HG03039 (cell line): Measurements from ENCODE around the gene CTIF.

Source experiments
- ATAC-seq: cut with Tn5 transposase; IDR thresholded peaks from one replicate; pipeline ENCODE4 v1.9.1; 2021; ENCODE audit warnings: mild to moderate bottlenecking, moderate library complexity; ENCODE audit not compliant: unreplicated experiment

Gene CTIF

GRCh38 chr18:48531908-48532307 lies 6.9 kb upstream of the CTIF start:
- no peak for ATAC-seq

GRCh38 chr18:48533340-48534070 lies 5.3 kb upstream of the CTIF start:
- no peak for ATAC-seq

GRCh38 chr18:48534364-48534763 lies 4.5 kb upstream of the CTIF start:
- no peak for ATAC-seq

- no peak for ATAC-seq
Measured at GRCh38 chr18:48535956-48536355, 2.9 kb upstream of the CTIF start.

- ATAC-seq: no peak
Measured at GRCh38 chr18:48536516-48536915, 2.3 kb upstream of the CTIF start.

- no peak for ATAC-seq
Measured at GRCh38 chr18:48539406-48540250, 797 bp downstream of the CTIF start.

GRCh38 chr18:48540251-48541025 lies 1.6 kb downstream of the CTIF start:
- ATAC-seq: peak; percentile 30

- ATAC-seq: peak; percentile 35
Measured at GRCh38 chr18:48541026-48541746, 2.4 kb downstream of the CTIF start.

- no peak for ATAC-seq
Measured at GRCh38 chr18:48541747-48542400, 3.0 kb downstream of the CTIF start.

- no peak for ATAC-seq
Measured at GRCh38 chr18:48542513-48543181, 3.8 kb downstream of the CTIF start.

GRCh38 chr18:48543228-48543627 lies 4.4 kb downstream of the CTIF start:
- ATAC-seq: no peak

- ATAC-seq: no peak
Measured at GRCh38 chr18:48544116-48544515, 5.3 kb downstream of the CTIF start.

GRCh38 chr18:48544661-48545415 lies 6.0 kb downstream of the CTIF start:
- ATAC-seq: no peak

- ATAC-seq: no peak
Measured at GRCh38 chr18:48545757-48546321, 7.0 kb downstream of the CTIF start.

GRCh38 chr18:48546396-48546795 lies 7.6 kb downstream of the CTIF start:
- no peak for ATAC-seq

- no peak for ATAC-seq
Measured at GRCh38 chr18:48547531-48547981, 8.7 kb downstream of the CTIF start.

GRCh38 chr18:48548011-48548771 lies 9.4 kb downstream of the CTIF start:
- no peak for ATAC-seq

GRCh38 chr18:48548921-48549320 lies 10.1 kb downstream of the CTIF start:
- no peak for ATAC-seq
